Measurements from ENCODE around the gene CCDC138. TPM values are rescaled to one million over a fixed set of nuclear protein-coding genes. Genes with fewer than 3 reads are reported as not detected.

CCDC138 gene
- polyA plus RNA-seq, 1 donor (not counting 4 experiments of a cell fraction or from before 2014, with no cell fraction given): 6.6 TPM

GRCh38 chr2:108924580-108925251 is 138.1 kb downstream of the CCDC138 start:
- Histone ChIP-seq H2AFZ (ENCODE audit: control insufficient read depth, low read length) (no peak overlapping the region), H4K20me1 (ENCODE audit: control insufficient read depth, extremely low read depth, insufficient read depth, low read length) (peaks cover 13% of the 10 kb centered on the region), H3K79me2 (ENCODE audit: control insufficient read depth, insufficient read depth, low read length) (no peaks in the 10 kb centered on the region), H3K27me3 (ENCODE audit: control insufficient read depth, extremely low read depth, insufficient read depth, low read length) (peaks cover 23% of the 10 kb centered on the region), H3K9me1 (ENCODE audit: control insufficient read depth, extremely low read depth, insufficient read depth, low read length) (no peaks in the 10 kb centered on the region), H3K4me3 (ENCODE audit: control insufficient read depth in 2 of 3, extremely low read depth in 1 of 3, insufficient read depth in 2 of 3, low read depth in 1 of 3, low read length in 3 of 3) (no peak overlapping the region), H3K9ac (ENCODE audit: control insufficient read depth, extremely low read depth, insufficient read depth, low read length) (no peak overlapping the region), H3K4me2 (ENCODE audit: control insufficient read depth, extremely low read depth, insufficient read depth, low read depth, low read length) (no peak overlapping the region), H3K4me1 (ENCODE audit: control insufficient read depth, extremely low read depth, insufficient read depth, low read length) (peaks cover 29% of the 10 kb centered on the region), H3K9me3 (ENCODE audit: control insufficient read depth, low read depth, low read length) (no peaks in the 10 kb centered on the region), H3K36me3 (ENCODE audit: control insufficient read depth in 2 of 2, extremely low read depth in 1 of 2, insufficient read depth in 2 of 2, low read length in 2 of 2) (no peaks in the 10 kb centered on the region), H3K27ac (ENCODE audit: control insufficient read depth, insufficient read depth, low read length) (no peak overlapping the region)
- FAIRE-seq (no peak), DNase-seq (ENCODE audit: low read depth, low spot score) (no peak)
- TF ChIP-seq EZH2 (IDR thresholded peaks at IDR 0.05; ENCODE audit: low read length) (no peak), CTCF (optimal IDR thresholded peaks at IDR 0.05 in 1 of 3, IDR thresholded peaks at IDR 0.05 in 1 of 3, conservative IDR thresholded peaks at IDR 0.05 in 1 of 3; ENCODE audit: extremely low read depth in 1 of 3, insufficient read depth in 2 of 3, low read length in 3 of 3) (no peak)
- dilution Hi-C loops (cut with MboI; ENCODE audit: extremely low pct_ligation_motif_present, low sequenced_read_pairs): no loop called here

- DNase-seq (ENCODE audit: low read depth, low spot score): no peak
- Histone ChIP-seq H3K4me1 (ENCODE audit: control insufficient read depth, extremely low read depth, insufficient read depth, low read length) (peaks cover 29% of the 10 kb centered on the region), H3K9ac (ENCODE audit: control insufficient read depth, extremely low read depth, insufficient read depth, low read length) (no peak overlapping the region), H3K27ac (ENCODE audit: control insufficient read depth, insufficient read depth, low read length) (no peak overlapping the region), H3K4me2 (ENCODE audit: control insufficient read depth, extremely low read depth, insufficient read depth, low read depth, low read length) (no peak overlapping the region), H3K4me3 (ENCODE audit: control insufficient read depth in 2 of 3, extremely low read depth in 1 of 3, insufficient read depth in 2 of 3, low read depth in 1 of 3, low read length in 3 of 3) (no peak overlapping the region), H4K20me1 (ENCODE audit: control insufficient read depth, extremely low read depth, insufficient read depth, low read length) (peaks cover 13% of the 10 kb centered on the region), H3K9me1 (ENCODE audit: control insufficient read depth, extremely low read depth, insufficient read depth, low read length) (no peaks in the 10 kb centered on the region), H3K9me3 (ENCODE audit: control insufficient read depth, low read depth, low read length) (no peaks in the 10 kb centered on the region), H3K79me2 (ENCODE audit: control insufficient read depth, insufficient read depth, low read length) (no peaks in the 10 kb centered on the region), H2AFZ (ENCODE audit: control insufficient read depth, low read length) (no peak overlapping the region), H3K36me3 (ENCODE audit: control insufficient read depth in 2 of 2, extremely low read depth in 1 of 2, insufficient read depth in 2 of 2, low read length in 2 of 2) (no peaks in the 10 kb centered on the region), H3K27me3 (ENCODE audit: control insufficient read depth, extremely low read depth, insufficient read depth, low read length) (peaks cover 20% of the 10 kb centered on the region)
- no peak for TF ChIP-seq CTCF (optimal IDR thresholded peaks at IDR 0.05 in 1 of 3, IDR thresholded peaks at IDR 0.05 in 1 of 3, conservative IDR thresholded peaks at IDR 0.05 in 1 of 3; ENCODE audit: extremely low read depth in 1 of 3, insufficient read depth in 2 of 3, low read length in 3 of 3)
- TF ChIP-seq EZH2 (IDR thresholded peaks at IDR 0.05; ENCODE audit: low read length): no peak
- no peak for FAIRE-seq
- dilution Hi-C loops (cut with MboI; ENCODE audit: extremely low pct_ligation_motif_present, low sequenced_read_pairs): no loop called here
Measured at GRCh38 chr2:108925286-108925685, 138.7 kb downstream of the CCDC138 start.
